HEK293 (cell line): ENCODE measurements around the gene CASP8AP2.
A peak's percentile ranks its signal among the peaks of the same experiment; 100 is the strongest.
"Not testable (repeated sequence)": the region's sequence is repeated elsewhere in the genome, so short reads cannot be mapped to it uniquely, and the experiment has no call there.

Experiments
- CTCF ChIA-PET: fragments of 350-600 bp; formaldehyde crosslinking; extraction: SDS; loops from one replicate; lab custom pipeline; 2021; ENCODE audit warnings: antibody characterized with exemption; lab: Yijun Ruan, JAX
- POLR2A ChIA-PET: fragments of 300-600 bp; formaldehyde crosslinking; extraction: SDS; loops from one replicate; lab custom pipeline; 2020; ENCODE audit warnings: antibody characterized with exemption, inconsistent platforms; lab: Yijun Ruan, JAX
- H3K27ac ChIP-seq: fragments of 200-500 bp; sonication (Bioruptor generic); 2 replicates; pipeline ENCODE4 v1.5.1; 2014; ENCODE audit warnings: low read depth, low read length, control low read depth, inconsistent platforms; ENCODE audit errors: extremely low read depth
- H3K36me3 ChIP-seq, 2 experiments: fragments of 200-500 bp in 1 of 2; sonication (Bioruptor generic) in 1 of 2; 1 replicate in 1 of 2; 2 replicates in 1 of 2; pipeline ENCODE4 v1.5.1; 2014 to 2017; ENCODE audit warnings: inconsistent platforms in 2 of 2, low read length in 2 of 2; ENCODE audit not compliant: control insufficient read depth in 2 of 2, insufficient read depth in 1 of 2
- H3K4me1 ChIP-seq: fragments of 200-500 bp; sonication (Bioruptor generic); 2 replicates; pipeline ENCODE4 v1.5.1; 2014; ENCODE audit warnings: mild to moderate bottlenecking, low read length, inconsistent platforms; ENCODE audit not compliant: control insufficient read depth, insufficient read depth
- H3K4me3 ChIP-seq: 2 replicates; pipeline ENCODE4 v1.5.1; 2011; ENCODE audit warnings: low read depth, mild to moderate bottlenecking, control low read depth, low read length, moderate library complexity
- H3K9me3 ChIP-seq: fragments of 200-500 bp; sonication (Bioruptor generic); 2 replicates; pipeline ENCODE4 v1.5.1; 2014; ENCODE audit warnings: low read depth, low read length, inconsistent platforms; ENCODE audit not compliant: control insufficient read depth, insufficient read depth
- BCL11A ChIP-seq: fragments of 450-650 bp; formaldehyde crosslinking; IDR thresholded peaks from 2 replicates; pipeline ENCODE4 v1.5.1; 2016; ENCODE audit warnings: low read depth, missing biosample characterization, missing genetic modification characterization
- GFI1B ChIP-seq: fragments of 450-650 bp; formaldehyde crosslinking; IDR thresholded peaks from 2 replicates; pipeline ENCODE4 v1.5.1; 2016; ENCODE audit warnings: missing biosample characterization, missing genetic modification characterization
- KLF1 ChIP-seq: fragments of 450-650 bp; formaldehyde crosslinking; IDR thresholded peaks from 2 replicates; pipeline ENCODE4 v1.5.1; 2016; ENCODE audit warnings: missing biosample characterization, missing genetic modification characterization
- REPIN1 ChIP-seq: fragments of 450-650 bp; formaldehyde crosslinking; IDR thresholded peaks from 2 replicates; pipeline ENCODE4 v1.5.1; 2017; ENCODE audit warnings: missing biosample characterization, missing genetic modification characterization, low read depth
- SCRT2 ChIP-seq: fragments of 450-650 bp; formaldehyde crosslinking; IDR thresholded peaks from 2 replicates; pipeline ENCODE4 v1.5.1; 2016; ENCODE audit warnings: missing biosample characterization, missing genetic modification characterization
- ZBTB1 ChIP-seq: fragments of 450-650 bp; formaldehyde crosslinking; IDR thresholded peaks from 2 replicates; pipeline ENCODE4 v1.5.1; 2016; ENCODE audit warnings: missing biosample characterization, missing genetic modification characterization
- ZBTB26 ChIP-seq: fragments of 450-650 bp; formaldehyde crosslinking; optimal IDR thresholded peaks from 2 replicates; pipeline ENCODE3; 2016; ENCODE audit warnings: missing biosample characterization, mild to moderate bottlenecking, missing genetic modification characterization
- ZNF121 ChIP-seq: fragments of 450-650 bp; formaldehyde crosslinking; IDR thresholded peaks from 2 replicates; pipeline ENCODE4 v1.5.1; 2016; ENCODE audit warnings: missing biosample characterization, missing genetic modification characterization
- ZNF266 ChIP-seq: fragments of 450-650 bp; formaldehyde crosslinking; IDR thresholded peaks from 2 replicates; pipeline ENCODE4 v1.5.1; 2016; ENCODE audit warnings: missing biosample characterization, missing genetic modification characterization, low read depth
- ZNF280C ChIP-seq: fragments of 450-650 bp; formaldehyde crosslinking; IDR thresholded peaks from 2 replicates; pipeline ENCODE4 v1.5.1; 2016; ENCODE audit warnings: missing biosample characterization, missing genetic modification characterization
- ZNF350 ChIP-seq: fragments of 450-650 bp; formaldehyde crosslinking; IDR thresholded peaks from 2 replicates; pipeline ENCODE4 v1.5.0; 2017; ENCODE audit warnings: missing biosample characterization, mild to moderate bottlenecking, missing genetic modification characterization
- ZNF391 ChIP-seq: fragments of 450-650 bp; formaldehyde crosslinking; IDR thresholded peaks from 2 replicates; pipeline ENCODE4 v1.5.1; 2016; ENCODE audit warnings: low read depth, missing biosample characterization, missing genetic modification characterization, borderline replicate concordance
- ZNF521 ChIP-seq: fragments of 450-650 bp; formaldehyde crosslinking; IDR thresholded peaks from 2 replicates; pipeline ENCODE4 v1.5.1; 2017; ENCODE audit warnings: missing biosample characterization, mild to moderate bottlenecking, missing genetic modification characterization
- ZNF747 ChIP-seq: fragments of 450-650 bp; formaldehyde crosslinking; IDR thresholded peaks from 2 replicates; pipeline ENCODE4 v1.5.1; 2016; ENCODE audit warnings: missing biosample characterization, missing genetic modification characterization

Gene CASP8AP2

GRCh38 chr6:89888138-89888514 is 58.4 kb downstream of the CASP8AP2 start:
- H3K36me3 ChIP-seq: no peaks in the 10 kb centered on the region
- CTCF ChIA-PET: interaction anchor here (0.6 to 1.2 kb wide), 3 partner anchors 15 to 237 kb away, joined by 3 read pairs; no protein-coding TSS in a partner anchor
- no peak overlapping the region for H3K4me3 ChIP-seq
- H3K4me1 ChIP-seq: no peaks in the 10 kb centered on the region
- no peak overlapping the region for H3K27ac ChIP-seq
- H3K9me3 ChIP-seq: no peaks in the 10 kb centered on the region
- TF ChIP-seq ZBTB1 (tag by site-specific recombination) (no peak), REPIN1 (tag by site-specific recombination) (no peak), SCRT2 (tag by site-specific recombination) (no peak), ZNF266 (tag by site-specific recombination) (no peak), ZBTB26 (tag by site-specific recombination) (no peak), ZNF350 (tag by site-specific recombination) (no peak)
- POLR2A ChIA-PET: no interaction called here

GRCh38 chr6:89888871-89889270 is 59.2 kb downstream of the CASP8AP2 start:
- Histone ChIP-seq H3K9me3 (no peaks in the 10 kb centered on the region), H3K4me1 (no peaks in the 10 kb centered on the region), H3K4me3 (no peak overlapping the region), H3K27ac (no peak overlapping the region), H3K36me3 (no peaks in the 10 kb centered on the region)
- ChIA-PET POLR2A (no interaction called here), CTCF (interaction anchor here (0.7 to 1.2 kb wide), 3 partner anchors 16 to 51 kb away, joined by 3 read pairs; no protein-coding TSS in a partner anchor)
- TF ChIP-seq GFI1B (no peak), ZNF521 (no peak), ZNF747 (no peak), KLF1 (tag by site-specific recombination) (no peak), ZNF391 (tag by site-specific recombination) (no peak), ZNF280C (tag by site-specific recombination) (no peak), BCL11A (no peak)
- TF ChIP-seq, all 188 proteins: peak for 0

- POLR2A ChIA-PET, H3K9me3 ChIP-seq, H3K36me3 ChIP-seq, H3K4me3 ChIP-seq, CTCF ChIA-PET, H3K27ac ChIP-seq, H3K4me1 ChIP-seq: not testable (repeated sequence)
Measured at GRCh38 chr6:89890845-89891528, 61.3 kb downstream of the CASP8AP2 start.

GRCh38 chr6:89892577-89892976 is 62.9 kb downstream of the CASP8AP2 start:
- CTCF ChIA-PET: interaction anchor here (0.6 to 0.7 kb wide), 2 partner anchors 17 to 480 kb away, joined by 3 to 4 read pairs; no protein-coding TSS in a partner anchor
- POLR2A ChIA-PET: not testable (repeated sequence)

More at GRCh38 chr6:89892577-89892976, 62.9 kb downstream of the CASP8AP2 start:
- not testable (repeated sequence) for H3K4me1 ChIP-seq, H3K9me3 ChIP-seq, H3K4me3 ChIP-seq, H3K36me3 ChIP-seq, H3K27ac ChIP-seq
- TF ChIP-seq ZNF121 (tag by site-specific recombination): peak; percentile 60; the same call in 1 of the 2 replicates
